ENCODE results near the gene ZG16.
A peak's percentile ranks its signal among the peaks of the same experiment; 100 is the strongest.
"Not testable (repeated sequence)": the region's sequence is repeated elsewhere in the genome, so short reads cannot be mapped to it uniquely, and the experiment has no call there.

The ZG16 gene

DNA sequence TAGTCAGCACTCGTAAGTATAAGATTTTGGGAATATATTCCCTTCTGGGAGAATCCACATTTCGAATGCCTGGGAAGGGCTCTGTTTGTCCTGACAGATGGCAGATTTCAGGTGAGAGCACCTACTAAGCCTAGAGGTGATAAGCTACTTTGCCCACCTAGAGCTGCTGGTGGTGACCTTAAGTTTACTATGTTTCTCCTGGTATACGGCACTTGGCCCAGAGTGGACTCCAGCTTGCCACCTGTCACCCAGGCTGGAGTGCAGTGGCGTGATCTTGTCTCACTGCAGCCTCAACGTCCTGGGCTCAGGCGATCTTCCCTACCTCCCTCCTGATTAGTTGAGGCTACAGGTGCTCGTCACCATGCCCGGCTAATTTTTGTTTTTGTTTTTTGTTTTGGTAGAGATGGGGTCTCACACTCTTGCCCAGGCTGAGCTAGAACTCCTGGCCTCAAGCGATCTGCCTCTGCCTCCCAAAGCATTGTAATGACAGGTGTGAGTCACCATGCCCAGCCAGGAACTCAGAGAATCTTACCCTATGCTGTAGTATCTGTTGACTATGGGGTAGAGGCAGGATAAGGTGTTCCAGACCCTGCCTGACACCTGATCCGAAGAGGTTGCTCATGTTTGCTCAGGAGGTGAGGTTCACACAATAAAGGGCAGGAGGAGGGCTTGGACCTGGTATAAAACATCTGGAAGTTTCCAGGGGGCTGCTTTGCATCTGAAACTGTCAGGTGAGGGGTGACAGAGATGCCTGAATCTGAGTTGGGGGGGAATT is at the start of gene ZG16:
Gene ZG16, plus strand, starts transcription at position 681 of the 775 bp plus-strand sequence. CDS start 1,011 bp downstream, outside the sequence.
- Histone ChIP-seq H3K4me1 (ENCODE audit: control insufficient read depth, insufficient read depth, low read length, unreplicated experiment) (peaks cover 2% of the 10 kb centered on the region), H3K36me3 (ENCODE audit: insufficient read depth, low read length) (no peaks in the 10 kb centered on the region), H3K27me3 (ENCODE audit: insufficient read depth, low read length) (peaks cover 41% of the 10 kb centered on the region), H3K79me2 (ENCODE audit: control insufficient read depth, insufficient read depth, low read length, unreplicated experiment) (no peaks in the 10 kb centered on the region), H3K4me3 (ENCODE audit: low read depth, low read length) (no peak within 1 kb of the TSS), H2AFZ (ENCODE audit: low read length, unreplicated experiment) (no peak within 1 kb of the TSS), H3K27ac (ENCODE audit: low read depth, low read length) (no peak within 1 kb of the TSS)

GRCh38 chr16:29729116-29729521 is 48.9 kb upstream of the ZG16 start:
- peak overlapping the region; percentile 96 for H2AFZ ChIP-seq (ENCODE audit: low read length, unreplicated experiment)
- no peaks in the 10 kb centered on the region for H3K4me1 ChIP-seq (ENCODE audit: control insufficient read depth, insufficient read depth, low read length, unreplicated experiment)
- no peaks in the 10 kb centered on the region for H3K79me2 ChIP-seq (ENCODE audit: control insufficient read depth, insufficient read depth, low read length, unreplicated experiment)

DNA sequence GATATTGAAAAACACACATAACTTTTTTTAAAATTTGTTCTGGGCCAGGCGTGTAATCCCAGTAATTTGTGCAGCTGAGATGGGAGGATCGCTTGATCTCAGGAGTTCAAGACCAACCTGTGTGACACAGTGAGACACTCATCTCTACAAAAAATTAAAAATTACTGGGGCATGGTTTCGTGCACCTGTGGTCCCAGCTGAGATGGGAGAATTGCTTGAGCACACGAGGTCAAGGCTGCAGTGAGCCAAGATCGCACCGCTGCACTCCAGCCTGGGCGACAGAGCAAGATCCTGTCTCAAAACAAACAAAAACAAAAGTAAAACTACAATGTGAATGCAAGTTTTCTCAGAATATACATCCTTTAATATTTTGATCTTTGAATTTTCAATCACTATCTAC is 47.4 kb upstream of the ZG16 start:
- Histone ChIP-seq H3K27me3 (ENCODE audit: insufficient read depth, low read length) (peaks cover 4% of the 10 kb centered on the region; the same call in 1 of the 2 replicates), H3K27ac (ENCODE audit: low read depth, low read length) (no peak overlapping the region), H3K4me1 (ENCODE audit: control insufficient read depth, insufficient read depth, low read length, unreplicated experiment) (no peaks in the 10 kb centered on the region), H2AFZ (ENCODE audit: low read length, unreplicated experiment) (no peak overlapping the region), H3K36me3 (ENCODE audit: insufficient read depth, low read length) (no peaks in the 10 kb centered on the region), H3K4me3 (ENCODE audit: low read depth, low read length) (no peak overlapping the region), H3K79me2 (ENCODE audit: control insufficient read depth, insufficient read depth, low read length, unreplicated experiment) (no peaks in the 10 kb centered on the region)

More at GRCh38 chr16:29729116-29729521, 48.9 kb upstream of the ZG16 start:
- H3K4me3 ChIP-seq (ENCODE audit: low read depth, low read length), result peak overlapping the region; percentile 61
- no peaks in the 10 kb centered on the region for H3K36me3 ChIP-seq (ENCODE audit: insufficient read depth, low read length)
- no peak overlapping the region for H3K27ac ChIP-seq (ENCODE audit: low read depth, low read length)
- no peaks in the 10 kb centered on the region for H3K27me3 ChIP-seq (ENCODE audit: insufficient read depth, low read length)

DNA sequence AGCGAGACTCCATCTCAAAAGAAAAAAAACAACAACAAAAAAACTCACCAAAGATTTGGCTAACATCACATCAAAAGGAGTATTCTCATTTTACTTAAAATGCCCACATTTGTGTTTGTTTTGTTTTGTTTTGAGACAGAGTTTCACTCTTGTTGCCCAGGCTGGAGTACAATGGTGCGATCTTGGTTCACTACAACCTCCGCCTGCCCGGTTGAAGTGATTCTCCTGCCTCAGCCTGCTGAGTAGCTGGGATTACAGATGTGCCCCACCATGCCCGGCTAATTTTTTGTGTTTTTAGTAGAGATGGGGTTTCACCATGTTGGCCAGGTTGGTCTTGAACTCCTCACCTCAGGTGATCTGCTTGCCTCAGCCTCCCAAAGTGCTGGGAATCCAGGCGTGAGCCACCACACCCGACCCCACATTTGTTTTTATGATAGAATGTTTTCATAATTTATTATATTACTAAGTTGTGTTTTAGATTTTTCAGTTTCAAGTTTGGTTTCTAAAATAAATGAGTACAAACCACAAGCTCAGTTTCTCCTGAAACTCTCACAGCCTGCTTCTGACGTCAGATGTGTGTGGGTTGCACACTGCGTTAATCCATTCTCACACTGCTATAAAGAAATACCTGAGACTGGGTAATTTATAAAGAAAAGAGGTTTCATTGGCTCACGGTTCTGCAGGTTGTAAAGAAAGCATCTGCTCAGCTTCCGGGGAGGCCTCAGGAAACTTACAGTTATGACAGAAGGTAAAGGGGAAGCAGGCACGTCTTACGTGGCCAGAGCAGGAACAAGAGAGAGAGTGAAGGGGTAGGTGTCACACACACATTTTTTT is 46.1 kb upstream of the ZG16 start:
- H3K4me1 ChIP-seq (ENCODE audit: control insufficient read depth, insufficient read depth, low read length, unreplicated experiment); H3K27me3 ChIP-seq (ENCODE audit: insufficient read depth, low read length); H3K4me3 ChIP-seq (ENCODE audit: low read depth, low read length); H3K79me2 ChIP-seq (ENCODE audit: control insufficient read depth, insufficient read depth, low read length, unreplicated experiment); H3K27ac ChIP-seq (ENCODE audit: low read depth, low read length); H3K36me3 ChIP-seq (ENCODE audit: insufficient read depth, low read length); H2AFZ ChIP-seq (ENCODE audit: low read length, unreplicated experiment): not testable (repeated sequence)

- Histone ChIP-seq H2AFZ (ENCODE audit: low read length, unreplicated experiment) (no peak overlapping the region), H3K36me3 (ENCODE audit: insufficient read depth, low read length) (no peaks in the 10 kb centered on the region), H3K79me2 (ENCODE audit: control insufficient read depth, insufficient read depth, low read length, unreplicated experiment) (no peaks in the 10 kb centered on the region)
Measured at GRCh38 chr16:29734786-29735185, 43.3 kb upstream of the ZG16 start.

GRCh38 chr16:29736112-29736511 is 41.9 kb upstream of the ZG16 start:
- Histone ChIP-seq H3K79me2 (ENCODE audit: control insufficient read depth, insufficient read depth, low read length, unreplicated experiment) (no peaks in the 10 kb centered on the region), H3K4me3 (ENCODE audit: low read depth, low read length) (no peak overlapping the region), H3K27ac (ENCODE audit: low read depth, low read length) (no peak overlapping the region), H3K4me1 (ENCODE audit: control insufficient read depth, insufficient read depth, low read length, unreplicated experiment) (no peaks in the 10 kb centered on the region), H3K36me3 (ENCODE audit: insufficient read depth, low read length) (no peaks in the 10 kb centered on the region), H3K27me3 (ENCODE audit: insufficient read depth, low read length) (peaks cover 9% of the 10 kb centered on the region), H2AFZ (ENCODE audit: low read length, unreplicated experiment) (no peak overlapping the region)

More at GRCh38 chr16:29734786-29735185, 43.3 kb upstream of the ZG16 start:
- Histone ChIP-seq H3K27ac (ENCODE audit: low read depth, low read length) (no peak overlapping the region), H3K4me1 (ENCODE audit: control insufficient read depth, insufficient read depth, low read length, unreplicated experiment) (no peaks in the 10 kb centered on the region), H3K4me3 (ENCODE audit: low read depth, low read length) (no peak overlapping the region), H3K27me3 (ENCODE audit: insufficient read depth, low read length) (peaks cover 4% of the 10 kb centered on the region; the same call in 1 of the 2 replicates)

DNA sequence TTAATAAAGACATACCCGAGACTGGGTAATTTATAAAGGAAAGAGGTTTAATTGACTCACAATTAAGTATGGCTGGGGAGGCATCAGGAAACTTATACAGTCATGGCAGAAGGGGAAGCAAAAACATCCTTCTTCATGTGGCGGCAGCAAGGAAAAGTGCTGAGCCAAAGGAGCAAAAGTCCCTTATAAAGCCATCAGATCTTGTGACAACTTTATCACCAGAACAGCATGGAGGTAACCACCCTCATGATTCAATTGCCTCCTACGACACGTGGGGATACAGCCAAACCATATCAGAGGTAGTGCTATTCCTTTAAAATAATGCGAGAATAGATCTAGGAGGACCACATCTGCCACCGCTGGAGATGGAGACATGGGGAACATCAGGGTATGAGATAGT is 41.3 kb upstream of the ZG16 start:
- Histone ChIP-seq H3K79me2 (ENCODE audit: control insufficient read depth, insufficient read depth, low read length, unreplicated experiment) (no peaks in the 10 kb centered on the region), H3K4me3 (ENCODE audit: low read depth, low read length) (no peak overlapping the region), H2AFZ (ENCODE audit: low read length, unreplicated experiment) (no peak overlapping the region), H3K36me3 (ENCODE audit: insufficient read depth, low read length) (no peaks in the 10 kb centered on the region), H3K4me1 (ENCODE audit: control insufficient read depth, insufficient read depth, low read length, unreplicated experiment) (no peaks in the 10 kb centered on the region), H3K27me3 (ENCODE audit: insufficient read depth, low read length) (peaks cover 12% of the 10 kb centered on the region), H3K27ac (ENCODE audit: low read depth, low read length) (no peak overlapping the region)

DNA sequence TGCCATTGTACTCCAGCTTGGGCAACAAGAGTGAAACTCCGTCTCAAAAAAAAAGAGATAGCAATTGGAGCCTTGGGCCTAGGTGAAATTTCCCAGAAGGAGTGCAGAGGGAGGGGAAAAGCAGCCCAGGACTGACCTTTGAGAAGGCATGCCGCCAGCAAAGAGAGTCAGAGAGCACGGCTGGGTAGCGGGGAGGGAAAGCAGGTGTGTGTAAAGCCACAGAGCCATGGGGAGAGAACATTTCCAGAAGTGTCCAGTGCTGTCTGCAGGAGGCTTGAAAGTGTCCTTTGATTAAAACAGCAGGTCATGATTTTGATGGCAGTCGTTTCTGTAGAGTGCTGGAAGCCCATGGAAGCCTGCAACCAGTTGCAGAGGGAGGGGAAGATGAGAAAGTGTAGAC is 40.3 kb upstream of the ZG16 start:
- Histone ChIP-seq H2AFZ (ENCODE audit: low read length, unreplicated experiment) (no peak overlapping the region), H3K4me1 (ENCODE audit: control insufficient read depth, insufficient read depth, low read length, unreplicated experiment) (no peaks in the 10 kb centered on the region), H3K79me2 (ENCODE audit: control insufficient read depth, insufficient read depth, low read length, unreplicated experiment) (no peaks in the 10 kb centered on the region), H3K36me3 (ENCODE audit: insufficient read depth, low read length) (no peaks in the 10 kb centered on the region), H3K27me3 (ENCODE audit: insufficient read depth, low read length) (peaks cover 13% of the 10 kb centered on the region), H3K27ac (ENCODE audit: low read depth, low read length) (no peak overlapping the region), H3K4me3 (ENCODE audit: low read depth, low read length) (no peak overlapping the region)

DNA sequence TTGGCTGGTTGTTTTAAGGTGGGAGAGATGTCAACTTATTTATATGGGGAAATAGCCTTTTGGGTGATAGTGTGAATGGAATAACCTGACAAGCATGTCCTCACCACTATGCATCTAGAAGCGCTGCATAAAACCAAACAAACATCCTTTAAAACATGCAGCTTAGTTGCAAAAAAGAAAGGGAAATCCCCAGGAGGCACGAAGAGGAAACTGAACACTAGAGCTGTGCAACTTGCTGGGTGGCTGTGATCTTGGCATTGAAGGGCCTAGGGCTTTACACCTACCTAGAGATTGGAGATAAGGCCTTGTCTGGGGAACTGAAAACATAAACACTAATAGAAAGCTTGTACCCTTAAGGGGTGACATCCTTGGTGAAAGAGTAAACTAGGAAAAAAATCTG is 39.5 kb upstream of the ZG16 start:
- no peak overlapping the region for H3K4me3 ChIP-seq (ENCODE audit: low read depth, low read length)
- no peak overlapping the region for H3K27ac ChIP-seq (ENCODE audit: low read depth, low read length)
- no peaks in the 10 kb centered on the region for H3K4me1 ChIP-seq (ENCODE audit: control insufficient read depth, insufficient read depth, low read length, unreplicated experiment)

DNA sequence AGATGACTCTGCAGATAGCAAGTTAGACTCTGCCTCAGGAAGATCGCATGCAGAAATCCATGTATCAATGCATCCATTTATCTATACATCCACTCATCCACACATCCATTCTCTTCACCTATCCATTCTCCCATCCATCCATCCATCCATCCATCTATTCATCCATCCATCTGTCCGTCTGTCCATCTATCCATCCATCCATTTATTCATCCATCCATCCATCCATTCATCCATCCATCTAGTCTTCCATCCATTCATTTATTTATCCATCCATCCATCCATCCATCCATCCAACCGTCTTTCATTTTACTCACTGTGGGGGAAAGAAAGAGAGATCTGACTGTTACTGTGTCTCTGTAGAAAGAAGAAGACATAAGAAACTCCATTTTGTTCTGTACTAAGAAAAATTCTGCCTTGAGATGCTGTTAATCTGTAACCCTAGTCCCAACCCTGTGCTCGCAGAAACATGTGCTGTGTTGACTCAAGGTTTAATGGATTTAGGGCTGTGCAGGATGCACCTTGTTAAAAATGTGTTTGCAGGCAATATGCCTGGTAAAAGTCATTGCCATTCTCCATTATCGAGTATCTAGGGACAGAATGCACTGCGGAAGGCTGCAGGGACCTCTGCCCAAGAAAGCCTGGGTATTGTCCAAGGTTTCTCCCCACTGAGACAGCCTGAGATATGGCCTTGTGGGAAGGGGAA is 38.0 kb upstream of the ZG16 start:
- H2AFZ ChIP-seq (ENCODE audit: low read length, unreplicated experiment); H3K4me1 ChIP-seq (ENCODE audit: control insufficient read depth, insufficient read depth, low read length, unreplicated experiment); H3K36me3 ChIP-seq (ENCODE audit: insufficient read depth, low read length); H3K79me2 ChIP-seq (ENCODE audit: control insufficient read depth, insufficient read depth, low read length, unreplicated experiment); H3K27ac ChIP-seq (ENCODE audit: low read depth, low read length); H3K4me3 ChIP-seq (ENCODE audit: low read depth, low read length): not testable (repeated sequence)
- H3K27me3 ChIP-seq (ENCODE audit: insufficient read depth, low read length), result peaks cover 13% of the 10 kb centered on the region

More for the DNA sequence above, 39.5 kb upstream of the ZG16 start:
- Histone ChIP-seq H2AFZ (ENCODE audit: low read length, unreplicated experiment) (no peak overlapping the region), H3K79me2 (ENCODE audit: control insufficient read depth, insufficient read depth, low read length, unreplicated experiment) (no peaks in the 10 kb centered on the region), H3K36me3 (ENCODE audit: insufficient read depth, low read length) (no peaks in the 10 kb centered on the region), H3K27me3 (ENCODE audit: insufficient read depth, low read length) (peaks cover 16% of the 10 kb centered on the region)

Data from ACC112 (cell line).